ENCODE data around the gene ERG.

- TF ChIP-seq CTCF (conservative IDR thresholded peaks at IDR 0.05; ENCODE audit: low read length) (no peak), EZH2phosphoT487 (IDR thresholded peaks at IDR 0.05; ENCODE audit: borderline replicate concordance) (no peak)
These were observed 139.6 kb downstream of the ERG start for GRCh38 chr21:38358666-38359065.
